HG02884 (cell line): ENCODE data around the gene DEFB131A.
"Not testable (repeated sequence)": the region's sequence is repeated elsewhere in the genome, so short reads cannot be mapped to it uniquely, and the experiment has no call there.

Source experiments
- ATAC-seq: cut with Tn5 transposase; IDR thresholded peaks from one replicate; pipeline ENCODE4 v1.9.1; 2021; ENCODE audit warnings: mild to moderate bottlenecking, moderate library complexity; ENCODE audit not compliant: unreplicated experiment

The DEFB131A gene

GRCh38 chr4:9444114-9444513, at the start of gene DEFB131A:
Gene DEFB131A (plus strand): TSS chr4:9444414. CDS start chr4:9444534, 120 bp downstream.
- not testable (repeated sequence) for ATAC-seq

GRCh38 chr4:9405774-9406173, 38.4 kb upstream of the DEFB131A start:
- not testable (repeated sequence) for ATAC-seq

GRCh38 chr4:9406491-9406890, 37.7 kb upstream of the DEFB131A start:
- ATAC-seq = not testable (repeated sequence)

GRCh38 chr4:9409793-9410192, 34.4 kb upstream of the DEFB131A start:
- ATAC-seq = no peak

GRCh38 chr4:9421884-9422455, 22.2 kb upstream of the DEFB131A start:
- ATAC-seq = not testable (repeated sequence)

GRCh38 chr4:9425916-9426315, 18.3 kb upstream of the DEFB131A start:
- ATAC-seq = not testable (repeated sequence)

- not testable (repeated sequence) for ATAC-seq
Measured at GRCh38 chr4:9430061-9430460, 14.2 kb upstream of the DEFB131A start.

GRCh38 chr4:9433320-9433719, 10.9 kb upstream of the DEFB131A start:
- not testable (repeated sequence) for ATAC-seq

- ATAC-seq = not testable (repeated sequence)
Measured at GRCh38 chr4:9436728-9437127, 7.5 kb upstream of the DEFB131A start.

- ATAC-seq = not testable (repeated sequence)
Measured at GRCh38 chr4:9442355-9442754, 1.9 kb upstream of the DEFB131A start.

GRCh38 chr4:9444681-9445080, 467 bp downstream of the DEFB131A start:
- ATAC-seq = not testable (repeated sequence)

GRCh38 chr4:9452251-9452650, 8.0 kb downstream of the DEFB131A start:
- not testable (repeated sequence) for ATAC-seq

- ATAC-seq = not testable (repeated sequence)
Measured at GRCh38 chr4:9454284-9454683, 10.1 kb downstream of the DEFB131A start.

- not testable (repeated sequence) for ATAC-seq
Measured at GRCh38 chr4:9455046-9455445, 10.8 kb downstream of the DEFB131A start.

- not testable (repeated sequence) for ATAC-seq
Measured at GRCh38 chr4:9479466-9479865, 35.3 kb downstream of the DEFB131A start.

GRCh38 chr4:9480066-9480465, 35.9 kb downstream of the DEFB131A start:
- ATAC-seq = not testable (repeated sequence)

- ATAC-seq = not testable (repeated sequence)
Measured at GRCh38 chr4:9482871-9483270, 38.7 kb downstream of the DEFB131A start.

- ATAC-seq = not testable (repeated sequence)
Measured at GRCh38 chr4:9483682-9484081, 39.5 kb downstream of the DEFB131A start.

GRCh38 chr4:9486880-9487279, 42.7 kb downstream of the DEFB131A start:
- not testable (repeated sequence) for ATAC-seq

- ATAC-seq = not testable (repeated sequence)
Measured at GRCh38 chr4:9488796-9489195, 44.6 kb downstream of the DEFB131A start.

- not testable (repeated sequence) for ATAC-seq
Measured at GRCh38 chr4:9490496-9490895, 46.3 kb downstream of the DEFB131A start.

- not testable (repeated sequence) for ATAC-seq
Measured at GRCh38 chr4:9490986-9491385, 46.8 kb downstream of the DEFB131A start.

- not testable (repeated sequence) for ATAC-seq
Measured at GRCh38 chr4:9493589-9493988, 49.4 kb downstream of the DEFB131A start.
